ENCODE data around the gene SNAPC1.
A peak's percentile ranks its signal among the peaks of the same experiment; 100 is the strongest.
"Not testable (repeated sequence)": the region's sequence is repeated elsewhere in the genome, so short reads cannot be mapped to it uniquely, and the experiment has no call there.

The SNAPC1 gene

DNA sequence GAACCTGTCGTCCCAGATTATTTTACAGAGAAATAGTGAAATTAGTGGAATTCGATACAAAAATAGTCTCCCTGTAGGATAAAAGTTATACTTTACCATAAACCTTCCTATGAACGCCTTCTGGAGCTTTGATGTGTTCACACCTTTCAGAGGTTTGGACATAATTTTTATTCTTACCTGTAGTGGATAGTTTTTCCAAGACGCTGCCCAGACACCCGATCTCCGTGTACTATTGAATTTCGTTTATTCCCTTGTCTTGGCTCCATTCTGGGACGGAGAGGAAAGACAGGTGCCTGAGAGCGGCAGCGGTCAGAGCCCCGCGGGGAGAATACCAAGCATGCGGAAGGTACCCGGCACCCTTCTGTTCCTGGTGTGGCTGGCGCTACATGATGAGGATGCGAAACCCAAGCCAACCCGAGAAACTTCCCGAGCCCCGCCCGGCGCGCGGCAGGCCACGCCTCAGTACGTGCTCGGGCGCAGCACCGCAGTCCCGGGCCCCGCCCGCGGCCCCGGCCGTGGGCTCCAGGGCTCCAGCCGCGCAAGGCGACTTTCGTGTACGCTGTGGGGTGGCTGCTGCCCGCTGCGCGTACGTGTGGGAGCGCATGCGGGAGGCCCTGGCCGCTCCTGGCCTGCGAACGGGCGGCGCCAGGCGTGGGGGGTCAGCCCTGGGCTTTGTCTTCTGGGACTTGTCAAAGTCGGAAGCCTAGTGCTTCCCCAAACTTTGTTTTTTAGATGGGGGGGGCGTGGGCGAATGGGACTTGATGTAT, 11.3 kb upstream of the SNAPC1 start:
- peak; percentile 65 for DNase-seq

DNA sequence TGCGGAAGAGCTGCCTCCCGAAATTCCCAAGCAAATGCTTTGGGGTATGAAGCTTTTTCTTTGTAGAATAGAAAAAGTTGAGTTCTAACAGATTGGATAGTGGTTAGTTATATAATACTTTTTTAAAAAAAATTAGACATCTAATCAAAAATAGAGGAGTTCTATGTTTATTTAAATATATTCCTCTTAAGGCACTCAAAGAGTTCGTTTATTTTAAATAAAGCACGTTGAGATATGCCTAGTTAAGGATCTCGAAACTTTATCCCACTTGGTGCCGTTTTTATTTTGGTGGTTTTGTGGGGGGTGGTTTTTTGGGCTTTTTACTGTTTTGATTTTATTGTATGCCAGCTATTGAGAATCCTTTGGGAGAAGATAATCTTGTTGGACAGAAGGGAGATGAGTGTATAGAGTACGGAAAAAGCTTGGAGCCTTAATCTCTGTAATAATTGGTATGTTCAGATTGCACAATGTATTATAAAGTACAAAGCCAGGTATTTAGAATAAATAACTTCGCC, 10.7 kb upstream of the SNAPC1 start:
- no peak for DNase-seq

DNA sequence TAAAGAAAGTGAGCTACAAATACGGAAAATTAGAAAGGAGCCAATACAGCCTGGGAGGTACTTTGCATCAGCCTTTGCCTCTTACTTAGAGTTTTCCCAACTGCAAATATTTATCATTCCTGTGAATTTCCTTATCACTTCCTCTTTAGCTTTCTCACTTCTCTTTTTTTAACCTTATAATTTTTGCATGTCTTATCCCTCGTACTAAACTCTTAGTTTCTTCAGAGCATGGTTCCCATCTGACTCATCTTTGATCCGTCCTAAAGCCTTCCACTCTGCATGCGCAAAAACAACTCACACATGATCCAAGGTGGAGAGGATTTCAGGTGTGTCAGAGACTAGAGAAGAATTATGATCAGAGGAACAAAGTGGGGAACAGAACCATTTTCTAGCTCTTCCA, 9.6 kb upstream of the SNAPC1 start:
- DNase-seq: no peak

DNA sequence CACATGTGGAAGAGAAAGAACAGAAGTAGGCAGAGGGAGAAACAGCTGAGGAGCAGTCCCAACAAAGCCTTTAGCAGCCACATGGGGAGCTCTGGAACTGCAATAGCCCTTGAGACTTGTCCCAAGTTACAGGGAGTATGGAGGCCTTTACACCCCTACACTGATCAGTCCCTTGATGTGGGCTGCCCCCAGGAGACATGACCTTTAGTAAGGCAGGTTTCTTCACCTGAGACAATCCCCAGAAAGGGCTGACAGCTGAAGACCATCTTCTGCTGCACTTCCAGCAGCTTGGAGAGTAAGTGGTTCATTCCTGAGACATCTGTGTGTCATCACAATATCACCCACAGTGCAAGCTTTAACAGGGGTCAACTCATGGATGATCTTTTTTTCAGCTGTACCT, 8.6 kb upstream of the SNAPC1 start:
- DNase-seq: no peak

DNA sequence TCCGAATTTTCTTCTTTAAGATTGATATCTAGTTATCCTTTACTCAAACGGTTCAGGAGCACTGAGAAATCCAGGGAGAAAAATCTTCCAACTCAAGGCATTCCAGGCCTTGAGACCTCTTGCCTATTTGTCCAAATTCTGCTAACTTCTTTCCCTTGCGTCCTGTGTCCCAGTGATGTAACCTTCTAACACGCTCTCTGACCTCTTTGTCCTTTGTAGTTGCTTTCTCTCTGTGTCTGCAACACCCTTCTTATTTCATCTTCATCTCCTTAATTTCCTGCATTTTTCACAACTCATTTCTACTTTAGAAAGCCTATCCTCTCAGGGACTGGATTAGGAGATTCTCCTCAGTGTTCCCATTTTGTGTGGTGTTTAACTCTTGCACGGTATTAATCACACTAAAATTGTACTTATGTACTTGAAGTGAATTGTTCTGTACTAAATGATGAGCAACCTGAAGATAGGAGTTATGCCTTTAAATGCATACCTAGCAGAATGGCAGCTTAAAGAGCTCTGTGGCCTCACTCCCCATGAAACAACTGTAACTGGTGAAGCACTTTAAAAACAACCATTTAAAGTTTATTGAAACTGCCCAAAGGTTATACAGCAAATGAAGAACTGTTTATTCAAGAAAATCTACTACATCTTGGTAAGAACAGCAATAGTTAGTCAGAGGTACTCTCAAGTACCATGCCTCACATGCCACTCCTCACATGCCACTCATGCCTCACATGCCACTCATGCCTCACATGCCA, 7.4 kb upstream of the SNAPC1 start:
- DNase-seq: no peak

DNA sequence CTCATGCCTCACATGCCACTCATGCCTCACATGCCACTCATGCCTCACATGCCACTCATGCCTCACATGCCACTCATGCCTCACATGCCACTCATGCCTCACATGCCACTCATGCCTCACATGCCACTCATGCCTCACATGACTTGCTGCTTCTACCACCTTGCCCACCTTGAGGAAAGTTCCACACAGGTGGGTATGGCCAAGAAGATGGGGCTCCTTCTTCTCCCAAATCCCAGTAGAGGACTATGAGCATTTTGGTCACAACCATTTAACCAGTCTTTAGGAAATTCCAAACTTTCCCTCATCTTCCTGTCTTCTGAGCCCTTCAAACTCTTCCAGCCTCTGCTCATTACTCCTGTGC, 6.9 kb upstream of the SNAPC1 start:
- DNase-seq: not testable (repeated sequence)

DNA sequence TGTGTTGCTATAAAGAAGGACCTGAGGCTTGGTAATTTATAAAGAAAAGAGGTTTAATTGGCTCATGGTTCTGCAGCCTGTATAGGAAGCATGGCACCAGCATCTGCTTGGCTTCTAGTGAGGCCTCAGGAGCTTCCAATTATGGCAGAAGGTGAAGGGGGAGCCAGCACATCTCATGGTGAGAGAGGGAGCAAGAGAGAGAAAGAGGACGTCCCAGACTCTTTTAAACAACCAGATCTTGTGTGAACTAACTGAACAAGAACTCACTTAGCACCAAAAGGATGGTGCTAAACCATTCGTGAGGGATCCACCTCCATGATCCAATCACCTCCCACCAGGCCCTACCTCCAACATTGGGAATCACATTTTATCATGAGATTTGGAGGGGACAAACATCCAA, 6.1 kb upstream of the SNAPC1 start:
- no peak for DNase-seq

DNA sequence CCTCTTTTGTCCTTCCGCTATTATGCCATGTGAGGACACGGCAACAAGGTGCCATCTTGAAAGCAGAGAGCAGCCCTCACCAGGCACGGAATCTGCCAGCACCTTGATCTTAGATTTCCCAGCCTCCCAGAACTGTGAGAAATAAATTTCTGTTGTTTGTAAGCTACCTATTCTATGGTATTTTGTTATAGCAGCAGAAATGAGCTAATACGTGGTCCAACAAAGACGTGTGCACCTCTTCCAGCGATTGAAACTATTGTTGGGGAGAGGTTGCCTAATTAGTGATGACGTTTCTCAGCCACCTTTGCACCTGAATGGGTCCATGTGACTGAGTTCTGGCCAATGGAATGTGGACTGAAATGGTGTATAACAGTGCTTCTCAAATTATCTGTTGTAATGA, 2.3 kb upstream of the SNAPC1 start:
- no peak for DNase-seq

DNA sequence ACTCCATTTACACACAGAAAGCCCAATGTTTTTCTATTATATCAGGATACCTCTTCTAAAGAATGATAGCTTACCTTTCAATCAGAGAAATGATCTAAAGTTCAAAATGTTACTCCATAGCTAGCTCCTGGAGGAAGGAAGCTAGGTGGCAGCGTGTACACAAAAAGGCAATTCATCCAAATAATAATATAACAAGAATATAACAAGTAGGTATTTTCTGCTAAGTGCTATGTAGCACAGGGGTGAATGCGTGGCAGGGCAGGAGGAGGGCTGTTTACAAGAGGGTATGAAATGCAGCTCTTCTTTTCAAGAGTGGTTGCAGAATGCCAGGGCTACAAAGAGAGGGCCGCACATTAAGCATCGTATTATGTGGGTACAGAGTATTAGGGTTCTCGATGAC, 663 bp upstream of the SNAPC1 start:
- no peak for DNase-seq

DNA sequence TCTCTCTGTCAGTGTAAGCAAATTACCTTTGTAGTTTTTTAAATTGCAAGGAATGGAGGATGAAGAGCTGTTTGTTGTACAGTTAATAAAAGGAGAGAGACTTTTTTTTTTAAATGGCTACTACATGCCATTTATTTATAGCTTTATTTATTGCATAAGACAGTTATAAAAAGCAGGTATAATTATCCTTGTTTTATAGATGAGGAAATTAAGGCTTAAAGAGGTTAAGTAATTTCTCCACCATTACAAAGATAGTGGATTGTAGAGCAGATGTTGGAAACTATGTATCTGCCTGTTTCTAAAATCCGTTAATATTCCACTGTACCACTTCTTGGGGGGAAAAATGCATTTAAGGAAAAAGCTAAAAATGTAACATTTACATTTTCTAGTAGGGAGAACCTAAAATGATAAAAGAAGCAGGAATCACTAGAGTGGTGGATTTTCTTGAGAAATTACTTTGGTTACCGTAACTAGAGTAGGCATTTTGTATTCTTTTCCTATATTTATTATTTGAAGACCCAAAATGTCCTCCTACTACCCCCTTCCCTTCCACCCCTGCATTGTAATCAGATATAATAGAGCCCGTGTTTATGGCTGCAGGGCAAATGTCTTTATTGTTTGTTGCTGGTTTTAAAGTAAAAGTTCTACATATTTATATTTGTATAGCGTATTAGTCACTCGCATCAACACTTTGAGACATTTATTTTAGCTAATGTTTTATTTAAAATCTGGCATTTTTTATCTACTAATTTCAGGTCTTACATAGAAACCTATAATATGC, 2.3 kb downstream of the SNAPC1 start:
- DNase-seq: no peak

DNA sequence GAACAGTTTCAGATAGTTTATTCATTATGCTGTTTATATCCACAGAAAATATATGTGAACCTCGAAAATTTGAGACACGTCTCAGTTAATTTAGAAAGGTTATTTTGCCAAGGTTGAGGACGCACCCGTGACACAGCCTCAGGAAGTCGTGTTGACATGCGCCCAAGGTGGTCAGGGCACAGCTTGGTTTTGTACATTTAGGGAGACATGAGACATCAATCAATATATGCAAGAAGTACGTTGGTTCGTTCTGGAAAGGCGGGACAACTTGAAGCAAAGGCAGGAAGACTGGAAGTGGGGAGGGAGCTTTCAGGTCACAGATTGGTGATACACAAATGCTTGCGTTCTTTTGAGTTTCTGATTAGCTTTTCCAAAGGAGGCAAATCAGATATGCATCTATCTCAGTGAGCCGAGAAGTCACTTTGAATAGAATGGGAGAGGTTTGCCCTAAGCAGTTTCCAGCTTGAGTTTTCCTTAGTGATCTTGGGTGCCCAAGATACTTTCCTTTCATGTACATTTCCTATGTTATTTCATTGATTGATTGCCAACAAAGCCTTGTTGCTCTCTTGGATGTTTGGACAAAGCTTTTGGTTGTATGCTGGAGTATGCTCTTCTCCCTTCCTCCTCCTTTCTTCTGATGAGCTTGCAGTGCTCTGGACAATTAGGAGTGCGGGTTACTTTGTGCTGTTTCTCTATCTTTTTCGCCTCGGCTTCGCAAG, 3.2 kb downstream of the SNAPC1 start:
- DNase-seq: no peak

DNA sequence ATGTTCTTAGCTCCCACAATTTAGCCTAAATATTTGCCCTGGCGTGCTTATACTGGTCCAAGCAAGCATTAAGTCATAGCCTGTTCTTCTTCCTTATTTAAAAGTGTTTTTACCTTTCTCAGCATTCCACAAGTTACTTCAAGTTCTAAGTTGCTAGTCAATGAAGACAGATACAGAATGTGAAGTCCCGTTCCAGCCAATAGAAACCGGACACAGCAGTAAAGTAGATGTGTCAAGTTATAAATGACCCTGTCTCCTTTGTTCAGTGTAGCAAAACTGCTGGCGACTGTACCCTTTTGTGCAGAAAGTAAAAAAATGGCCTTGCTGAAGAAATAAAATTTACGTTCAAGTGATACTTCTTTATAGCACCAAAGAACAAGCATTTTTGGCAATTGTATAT, 3.9 kb downstream of the SNAPC1 start:
- no peak for DNase-seq

DNA sequence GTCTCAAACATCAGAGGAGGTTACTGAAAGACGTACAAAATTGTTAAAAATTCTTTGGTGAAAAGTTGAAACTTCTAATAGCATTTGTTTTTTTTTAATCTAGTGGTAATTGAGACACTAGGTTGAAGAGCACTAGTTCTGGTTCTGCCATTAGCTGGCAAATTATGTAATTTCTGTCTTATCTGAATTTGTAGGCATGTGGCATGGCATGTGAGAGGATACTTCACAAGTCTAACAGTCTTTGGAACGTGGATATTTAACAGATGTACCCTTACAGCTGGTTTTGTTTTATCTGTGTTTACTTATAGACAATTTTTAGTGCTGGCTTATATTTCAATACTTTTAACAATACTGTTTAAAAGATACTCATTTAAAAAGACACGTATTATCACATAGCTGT, 6.0 kb downstream of the SNAPC1 start:
- DNase-seq: no peak

DNA sequence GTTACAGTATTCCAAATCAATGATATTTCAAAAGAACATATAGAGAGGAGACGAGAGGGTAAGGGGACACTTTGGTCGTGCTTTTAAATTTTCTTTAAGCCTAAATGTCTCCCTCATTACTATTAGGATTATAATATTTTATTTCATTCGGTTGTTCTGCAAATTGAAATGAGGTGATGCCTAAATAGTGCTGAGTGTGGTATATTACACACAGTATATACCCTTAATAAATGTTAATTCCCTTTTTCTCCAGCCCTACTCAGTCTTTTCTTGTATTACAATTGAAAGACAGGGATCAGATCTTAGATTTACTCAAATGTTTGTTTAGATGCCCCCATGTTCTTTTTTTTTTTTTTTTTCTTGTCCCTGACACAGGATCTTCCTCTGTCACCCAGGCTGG, 7.7 kb downstream of the SNAPC1 start:
- DNase-seq: no peak

DNA sequence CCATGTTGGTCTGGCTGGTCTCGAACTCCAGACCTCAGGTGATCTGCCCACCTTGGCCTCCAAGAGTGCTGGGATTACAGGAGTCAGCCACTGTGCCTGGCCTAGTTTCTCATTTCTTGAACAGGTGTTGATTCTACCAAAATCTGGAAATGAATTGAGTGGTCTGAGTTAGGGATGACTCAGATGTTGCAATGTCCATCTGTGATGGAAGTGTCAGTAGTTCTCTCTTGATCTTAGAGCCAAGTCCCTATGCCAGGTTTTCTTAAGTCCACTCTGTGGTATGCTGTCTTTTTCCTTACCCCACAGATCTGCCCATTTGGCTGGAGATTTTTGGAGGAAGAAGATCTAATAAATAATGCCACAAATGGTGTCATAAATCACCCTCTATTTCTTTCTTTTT, 12.6 kb downstream of the SNAPC1 start:
- no peak for DNase-seq

DNA sequence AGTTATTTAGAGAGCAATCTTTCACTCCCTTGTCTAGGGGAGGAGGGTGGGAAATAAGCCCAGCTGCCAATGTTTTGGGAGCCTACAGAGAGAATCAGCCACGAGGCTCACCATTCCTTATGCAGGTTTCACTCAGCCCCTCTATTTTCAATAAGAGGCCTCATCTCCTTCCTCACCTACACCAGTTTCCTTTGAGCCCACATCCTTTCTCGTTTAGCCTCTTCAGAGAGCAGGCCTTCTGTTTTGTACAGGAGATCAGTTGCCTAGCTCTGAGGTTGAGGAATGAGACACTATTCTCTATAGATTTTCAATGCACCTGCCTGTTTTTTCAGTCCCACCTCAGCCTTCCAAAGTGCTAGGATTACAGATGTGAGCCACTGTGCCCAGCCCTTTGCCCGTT, 17.9 kb downstream of the SNAPC1 start:
- no peak for DNase-seq

DNA sequence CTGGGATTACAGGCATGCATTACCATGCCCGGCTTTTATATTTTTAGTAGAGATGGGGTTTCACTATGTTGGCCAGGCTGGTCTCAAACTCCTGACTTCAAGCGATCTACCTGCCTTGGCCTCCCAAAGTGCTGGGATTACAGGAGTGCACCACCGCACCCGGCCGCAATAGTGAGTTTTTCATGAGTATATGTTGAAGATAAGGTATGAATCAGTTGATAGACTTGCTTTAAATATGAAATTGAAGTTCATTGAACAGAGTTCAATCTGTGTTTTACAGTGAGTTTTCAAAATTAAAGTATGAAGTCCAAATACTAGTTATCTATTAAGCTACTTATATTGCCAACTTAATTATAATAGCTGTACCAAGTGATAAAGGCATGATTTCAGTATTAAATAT, 35.1 kb downstream of the SNAPC1 start:
- DNase-seq: no peak

DNA sequence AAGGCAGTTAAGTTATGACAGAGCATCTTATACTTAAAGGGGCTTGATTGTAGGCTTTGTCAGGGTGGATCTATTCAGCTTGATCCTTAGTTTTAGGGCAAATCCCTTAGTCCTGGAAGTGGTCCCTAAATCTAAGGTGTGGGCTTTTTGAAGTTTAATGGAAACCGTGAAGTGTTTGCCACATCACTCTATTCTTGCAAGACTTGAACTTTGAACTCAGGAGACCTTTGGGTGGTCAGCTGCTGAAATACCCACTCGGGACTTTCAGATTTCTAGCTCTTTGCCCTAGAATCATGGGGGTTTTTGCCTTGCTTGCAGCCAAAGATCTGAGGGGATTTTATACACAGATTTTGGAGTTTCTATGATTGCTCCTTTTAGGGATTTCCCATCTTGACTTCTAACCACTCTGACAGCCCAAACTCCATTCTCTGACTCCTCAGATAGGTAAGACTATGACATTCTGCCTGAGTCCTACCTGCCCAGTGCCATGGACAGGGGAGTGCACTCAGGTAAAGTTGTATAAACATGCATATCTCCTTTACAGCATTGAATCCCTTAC, 39.9 kb downstream of the SNAPC1 start:
- no peak for DNase-seq

DNA sequence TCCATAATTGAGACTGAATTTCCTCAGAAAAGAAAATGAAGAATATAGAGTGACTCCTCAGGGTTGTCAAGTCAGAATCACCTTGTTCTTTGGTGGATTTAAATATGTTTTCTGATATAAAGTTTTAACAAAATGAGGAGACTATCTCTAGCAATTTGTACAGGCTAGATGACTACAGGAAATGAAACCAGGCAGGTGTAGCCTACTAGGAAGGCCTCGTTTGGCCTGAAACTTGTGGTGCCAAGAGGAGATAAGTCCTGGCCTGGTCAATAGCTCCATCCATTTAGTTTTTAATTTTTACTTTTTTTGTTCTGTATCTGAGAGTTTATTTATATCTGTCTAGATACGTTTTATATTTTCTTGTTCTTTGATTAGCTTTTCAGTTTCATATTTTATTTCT, 41.5 kb downstream of the SNAPC1 start:
- no peak for DNase-seq

DNA sequence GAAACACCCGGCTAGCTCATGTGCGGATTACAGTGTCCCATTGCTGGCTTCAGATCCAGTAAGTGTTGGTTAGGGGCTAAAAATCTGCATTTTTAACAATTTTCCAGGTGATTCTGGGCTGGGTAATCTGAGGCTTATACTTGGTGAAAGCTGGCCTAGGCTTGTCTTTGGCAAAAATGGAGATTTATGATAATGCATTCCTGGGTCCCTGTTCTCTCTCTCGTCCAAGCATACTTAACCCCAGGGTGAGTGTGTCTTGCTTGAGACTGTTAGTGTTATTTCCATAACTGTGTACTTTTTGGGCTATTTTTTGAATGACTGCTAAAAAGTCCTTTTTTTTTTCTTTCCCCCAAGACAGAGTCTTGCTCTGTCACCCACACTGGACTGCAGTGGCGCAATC, 43.2 kb downstream of the SNAPC1 start:
- no peak for DNase-seq

DNA sequence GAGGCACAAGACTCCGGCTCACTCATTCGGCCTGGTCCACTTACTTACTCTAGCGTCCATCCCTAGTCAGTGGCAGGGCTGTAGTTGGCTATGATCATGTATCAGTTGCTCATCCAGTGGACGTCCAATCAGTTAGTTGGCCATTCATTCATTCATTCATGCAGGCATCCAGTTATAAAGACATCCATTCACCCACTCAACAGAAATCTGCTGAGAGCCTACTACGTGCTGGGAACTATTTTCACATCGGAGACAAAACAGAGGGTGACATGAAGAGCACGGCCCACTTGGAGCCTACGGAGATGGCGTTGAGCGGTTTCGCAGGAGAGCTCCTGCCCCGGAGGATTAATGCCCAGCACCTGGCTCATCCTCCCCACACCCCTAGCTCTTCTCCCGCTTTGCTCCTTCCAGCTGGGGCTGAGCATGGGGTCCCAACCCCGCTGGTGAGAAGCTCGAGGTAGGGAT, 49.7 kb downstream of the SNAPC1 start:
- DNase-seq: no peak

DNA sequence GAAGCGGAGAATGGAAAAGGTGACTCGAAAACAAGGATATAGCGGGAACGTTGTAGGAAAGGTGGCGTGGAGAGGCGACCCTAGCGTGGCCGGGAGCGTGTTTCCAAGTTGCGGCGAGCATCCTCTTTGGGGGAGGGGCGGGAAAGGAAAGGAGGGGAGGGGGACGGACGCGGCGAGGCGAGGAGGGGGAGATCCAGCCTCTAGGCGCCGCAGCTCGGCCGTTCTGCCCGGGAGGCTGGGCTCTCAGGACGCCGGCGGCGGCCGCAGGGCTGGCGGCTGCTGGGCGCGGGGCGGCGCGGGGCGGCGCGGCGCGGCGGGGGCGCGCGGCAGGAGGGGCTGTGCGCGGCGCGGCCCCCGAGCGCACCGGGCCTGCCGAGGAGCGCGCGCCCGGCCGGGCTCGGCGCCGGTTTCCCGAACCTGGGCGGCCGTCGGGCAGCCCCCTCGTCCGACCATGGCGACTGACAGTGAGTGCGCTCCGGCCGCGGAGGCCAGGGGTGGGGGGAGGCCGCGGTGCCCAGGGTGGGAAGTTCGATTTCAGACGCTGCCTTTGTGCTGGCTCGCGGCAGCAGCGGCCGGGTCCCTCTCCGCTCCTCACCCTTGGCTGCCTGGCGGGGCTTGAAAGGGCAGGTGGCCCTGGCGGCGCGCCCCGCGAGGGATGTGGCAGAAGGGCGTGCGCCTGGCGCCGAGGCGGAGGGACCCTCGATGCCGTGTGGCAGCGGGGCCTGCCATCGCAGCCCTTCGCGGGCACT, 50.3 kb downstream of the SNAPC1 start, which contains the start of gene SYT16:
Gene SYT16, plus strand, starts transcription at position 357 of the 749 bp plus-strand sequence.
- no peak for DNase-seq
